WTC11 (cell line): ENCODE data around the gene CHD6.

ENCODE experiments used
- CBFB ChIP-seq: sonication (generic); formaldehyde crosslinking; IDR thresholded peaks from 2 replicates; pipeline ENCODE4 v1.8.1; 2022; ENCODE audit warnings: mild to moderate bottlenecking, low read depth, missing genetic modification reagents
- CREB1 ChIP-seq: sonication (generic); formaldehyde crosslinking; IDR thresholded peaks from 2 replicates; pipeline ENCODE4 v1.8.0; 2023; ENCODE audit warnings: mild to moderate bottlenecking, missing genetic modification reagents
- FOXJ3 ChIP-seq: sonication (generic); formaldehyde crosslinking; IDR thresholded peaks from 2 replicates; pipeline ENCODE4 v1.9.0; 2021; ENCODE audit warnings: missing genetic modification reagents, mild to moderate bottlenecking, borderline replicate concordance
- FOXK1 ChIP-seq: sonication (generic); formaldehyde crosslinking; IDR thresholded peaks from 2 replicates; pipeline ENCODE4 v1.8.0; 2022; ENCODE audit warnings: mild to moderate bottlenecking, moderate library complexity, missing genetic modification reagents
- HMGA2 ChIP-seq: fragments of 250-450 bp; sonication (Bioruptor Pico); IDR thresholded peaks from 2 replicates; pipeline ENCODE4 v1.4.0; 2021; ENCODE audit warnings: mild to moderate bottlenecking, moderate library complexity
- NFYB ChIP-seq: sonication (generic); formaldehyde crosslinking; conservative IDR thresholded peaks from 2 replicates; pipeline ENCODE4 v1.8.0; 2022; ENCODE audit warnings: low read depth, missing genetic modification reagents
- NR3C1 ChIP-seq: sonication (generic); formaldehyde crosslinking; conservative IDR thresholded peaks from 2 replicates; pipeline ENCODE4 v1.8.1; 2023; ENCODE audit warnings: low read depth, mild to moderate bottlenecking, missing genetic modification reagents
- SP1 ChIP-seq: sonication (generic); formaldehyde crosslinking; conservative IDR thresholded peaks from 2 replicates; pipeline ENCODE4 v1.8.1; 2022; ENCODE audit warnings: missing genetic modification reagents
- ZNF232 ChIP-seq: sonication (generic); formaldehyde crosslinking; IDR thresholded peaks from 2 replicates; pipeline ENCODE4 v1.8.0; 2022; ENCODE audit warnings: mild to moderate bottlenecking, missing genetic modification reagents
- TF ChIP-seq, protein P1 (sequence below): fragments of 200-600 bp; IDR thresholded peaks from 2 replicates; pipeline ENCODE4 v1.8.0; 2022; ENCODE audit warnings: antibody characterized with exemption
- TF ChIP-seq, protein P2 (sequence below): sonication (generic); formaldehyde crosslinking; IDR thresholded peaks from 2 replicates; pipeline ENCODE4 v1.8.0; 2022; ENCODE audit warnings: mild to moderate bottlenecking, missing genetic modification reagents
- TF ChIP-seq, protein P3 (sequence below): sonication (generic); formaldehyde crosslinking; IDR thresholded peaks from 2 replicates; pipeline ENCODE4 v1.8.1; 2023; ENCODE audit warnings: mild to moderate bottlenecking, missing genetic modification reagents, moderate library complexity
- TF ChIP-seq, protein P4 (sequence below): sonication (generic); formaldehyde crosslinking; conservative IDR thresholded peaks from 2 replicates; pipeline ENCODE4 v1.8.1; 2023; ENCODE audit warnings: mild to moderate bottlenecking, low read depth, missing genetic modification reagents, moderate library complexity

DNA sequence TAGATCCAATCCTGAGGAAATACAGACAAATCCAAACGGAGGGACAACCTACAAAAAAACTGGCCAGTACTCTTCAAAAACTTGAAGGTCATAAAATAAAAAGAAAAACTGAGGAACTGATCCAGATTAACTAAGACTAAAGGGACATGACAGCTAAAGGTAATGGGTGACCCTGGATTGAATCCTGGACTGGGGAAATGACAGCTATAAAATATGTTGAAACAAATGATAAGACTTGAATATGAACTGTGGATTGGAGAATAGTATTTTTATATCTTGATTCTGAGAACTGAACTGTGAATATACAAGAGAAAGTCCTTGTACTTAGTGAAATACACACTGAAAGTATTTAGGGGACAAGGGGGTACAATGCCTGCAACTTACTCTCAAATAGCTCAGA lies 154.6 kb downstream of the CHD6 start:
- TF ChIP-seq HMGA2 (CRISPR knock-in tag) (no peak), FOXK1 (CRISPR knock-in tag) (no peak), FOXJ3 (no peak), SP1 (no peak), ZNF232 (CRISPR knock-in tag) (no peak), NFYB (CRISPR knock-in tag) (no peak), CREB1 (no peak), NR3C1 (CRISPR knock-in tag) (no peak), CBFB (CRISPR knock-in tag) (no peak)
- TF ChIP-seq, protein P1, sequence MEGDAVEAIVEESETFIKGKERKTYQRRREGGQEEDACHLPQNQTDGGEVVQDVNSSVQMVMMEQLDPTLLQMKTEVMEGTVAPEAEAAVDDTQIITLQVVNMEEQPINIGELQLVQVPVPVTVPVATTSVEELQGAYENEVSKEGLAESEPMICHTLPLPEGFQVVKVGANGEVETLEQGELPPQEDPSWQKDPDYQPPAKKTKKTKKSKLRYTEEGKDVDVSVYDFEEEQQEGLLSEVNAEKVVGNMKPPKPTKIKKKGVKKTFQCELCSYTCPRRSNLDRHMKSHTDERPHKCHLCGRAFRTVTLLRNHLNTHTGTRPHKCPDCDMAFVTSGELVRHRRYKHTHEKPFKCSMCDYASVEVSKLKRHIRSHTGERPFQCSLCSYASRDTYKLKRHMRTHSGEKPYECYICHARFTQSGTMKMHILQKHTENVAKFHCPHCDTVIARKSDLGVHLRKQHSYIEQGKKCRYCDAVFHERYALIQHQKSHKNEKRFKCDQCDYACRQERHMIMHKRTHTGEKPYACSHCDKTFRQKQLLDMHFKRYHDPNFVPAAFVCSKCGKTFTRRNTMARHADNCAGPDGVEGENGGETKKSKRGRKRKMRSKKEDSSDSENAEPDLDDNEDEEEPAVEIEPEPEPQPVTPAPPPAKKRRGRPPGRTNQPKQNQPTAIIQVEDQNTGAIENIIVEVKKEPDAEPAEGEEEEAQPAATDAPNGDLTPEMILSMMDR = no peak
- TF ChIP-seq, protein P2, sequence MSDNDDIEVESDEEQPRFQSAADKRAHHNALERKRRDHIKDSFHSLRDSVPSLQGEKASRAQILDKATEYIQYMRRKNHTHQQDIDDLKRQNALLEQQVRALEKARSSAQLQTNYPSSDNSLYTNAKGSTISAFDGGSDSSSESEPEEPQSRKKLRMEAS (CRISPR knock-in tag) = no peak
- TF ChIP-seq, protein P3, sequence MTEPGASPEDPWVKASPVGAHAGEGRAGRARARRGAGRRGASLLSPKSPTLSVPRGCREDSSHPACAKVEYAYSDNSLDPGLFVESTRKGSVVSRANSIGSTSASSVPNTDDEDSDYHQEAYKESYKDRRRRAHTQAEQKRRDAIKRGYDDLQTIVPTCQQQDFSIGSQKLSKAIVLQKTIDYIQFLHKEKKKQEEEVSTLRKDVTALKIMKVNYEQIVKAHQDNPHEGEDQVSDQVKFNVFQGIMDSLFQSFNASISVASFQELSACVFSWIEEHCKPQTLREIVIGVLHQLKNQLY (CRISPR knock-in tag) = no peak
- TF ChIP-seq, protein P4, sequence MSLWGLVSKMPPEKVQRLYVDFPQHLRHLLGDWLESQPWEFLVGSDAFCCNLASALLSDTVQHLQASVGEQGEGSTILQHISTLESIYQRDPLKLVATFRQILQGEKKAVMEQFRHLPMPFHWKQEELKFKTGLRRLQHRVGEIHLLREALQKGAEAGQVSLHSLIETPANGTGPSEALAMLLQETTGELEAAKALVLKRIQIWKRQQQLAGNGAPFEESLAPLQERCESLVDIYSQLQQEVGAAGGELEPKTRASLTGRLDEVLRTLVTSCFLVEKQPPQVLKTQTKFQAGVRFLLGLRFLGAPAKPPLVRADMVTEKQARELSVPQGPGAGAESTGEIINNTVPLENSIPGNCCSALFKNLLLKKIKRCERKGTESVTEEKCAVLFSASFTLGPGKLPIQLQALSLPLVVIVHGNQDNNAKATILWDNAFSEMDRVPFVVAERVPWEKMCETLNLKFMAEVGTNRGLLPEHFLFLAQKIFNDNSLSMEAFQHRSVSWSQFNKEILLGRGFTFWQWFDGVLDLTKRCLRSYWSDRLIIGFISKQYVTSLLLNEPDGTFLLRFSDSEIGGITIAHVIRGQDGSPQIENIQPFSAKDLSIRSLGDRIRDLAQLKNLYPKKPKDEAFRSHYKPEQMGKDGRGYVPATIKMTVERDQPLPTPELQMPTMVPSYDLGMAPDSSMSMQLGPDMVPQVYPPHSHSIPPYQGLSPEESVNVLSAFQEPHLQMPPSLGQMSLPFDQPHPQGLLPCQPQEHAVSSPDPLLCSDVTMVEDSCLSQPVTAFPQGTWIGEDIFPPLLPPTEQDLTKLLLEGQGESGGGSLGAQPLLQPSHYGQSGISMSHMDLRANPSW (CRISPR knock-in tag) = no peak
